ENCODE measurements around the gene SELPLG.

DNA sequence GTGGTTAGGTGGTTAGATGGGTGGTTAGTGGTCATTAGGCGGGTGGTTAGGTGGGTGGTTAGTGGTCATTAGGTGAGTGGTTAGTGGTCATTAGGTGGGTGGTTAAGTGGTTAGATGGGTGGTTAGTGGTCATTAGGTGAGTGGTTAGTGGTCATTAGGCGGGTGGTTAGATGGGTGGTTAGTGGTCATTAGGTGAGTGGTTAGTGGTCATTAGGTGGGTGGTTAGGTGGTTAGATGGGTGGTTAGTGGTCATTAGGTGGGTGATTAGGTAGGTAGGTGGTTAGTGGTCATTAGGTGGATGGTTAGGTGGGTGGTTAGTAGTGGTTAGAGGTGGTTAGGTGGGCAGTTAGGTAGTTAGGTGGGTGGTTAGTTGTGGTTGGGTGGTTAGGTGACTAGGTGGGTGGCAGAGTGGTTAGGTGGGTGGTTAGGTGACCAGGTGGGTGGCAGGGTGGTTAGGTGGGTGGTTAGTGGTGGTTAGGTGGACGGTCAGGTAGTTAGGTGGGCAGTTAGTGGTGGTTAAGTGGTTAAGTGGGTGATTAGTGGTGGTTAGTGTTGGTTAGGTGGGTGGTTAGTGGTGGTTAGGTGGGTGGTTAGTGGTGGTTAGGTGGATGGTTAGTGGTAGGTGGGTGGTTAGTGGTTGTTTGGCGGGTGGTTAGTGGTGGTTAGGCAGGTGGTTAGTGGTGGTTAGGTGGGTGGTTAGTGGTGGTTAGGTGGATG is 27.8 kb downstream of the SELPLG start:
- TF ChIP-seq, protein P1, sequence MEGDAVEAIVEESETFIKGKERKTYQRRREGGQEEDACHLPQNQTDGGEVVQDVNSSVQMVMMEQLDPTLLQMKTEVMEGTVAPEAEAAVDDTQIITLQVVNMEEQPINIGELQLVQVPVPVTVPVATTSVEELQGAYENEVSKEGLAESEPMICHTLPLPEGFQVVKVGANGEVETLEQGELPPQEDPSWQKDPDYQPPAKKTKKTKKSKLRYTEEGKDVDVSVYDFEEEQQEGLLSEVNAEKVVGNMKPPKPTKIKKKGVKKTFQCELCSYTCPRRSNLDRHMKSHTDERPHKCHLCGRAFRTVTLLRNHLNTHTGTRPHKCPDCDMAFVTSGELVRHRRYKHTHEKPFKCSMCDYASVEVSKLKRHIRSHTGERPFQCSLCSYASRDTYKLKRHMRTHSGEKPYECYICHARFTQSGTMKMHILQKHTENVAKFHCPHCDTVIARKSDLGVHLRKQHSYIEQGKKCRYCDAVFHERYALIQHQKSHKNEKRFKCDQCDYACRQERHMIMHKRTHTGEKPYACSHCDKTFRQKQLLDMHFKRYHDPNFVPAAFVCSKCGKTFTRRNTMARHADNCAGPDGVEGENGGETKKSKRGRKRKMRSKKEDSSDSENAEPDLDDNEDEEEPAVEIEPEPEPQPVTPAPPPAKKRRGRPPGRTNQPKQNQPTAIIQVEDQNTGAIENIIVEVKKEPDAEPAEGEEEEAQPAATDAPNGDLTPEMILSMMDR (conservative IDR thresholded peaks at IDR 0.05 in 1 of 2, IDR thresholded peaks at IDR 0.05 in 1 of 2; ENCODE audit: extremely low read depth in 1 of 2, insufficient read depth in 1 of 2, low read depth in 1 of 2, low read length in 2 of 2) = no peak
- TF ChIP-seq EZH2 (IDR thresholded peaks at IDR 0.05; ENCODE audit: borderline replicate concordance, low read length) = no peak

Data from mammary epithelial cell (primary cell).